Rectal smooth muscle tissue (tissue), 1 donor: ENCODE measurements around the gene CFAP20.
A peak's percentile ranks its signal among the peaks of the same experiment; 100 is the strongest.

Experiments
- H3K27ac ChIP-seq: one replicate; pipeline ENCODE4 v1.7.0; 2013; ENCODE audit warnings: low read depth, low read length, inconsistent platforms
- H3K27me3 ChIP-seq: one replicate; pipeline ENCODE4 v1.7.0; 2013; ENCODE audit warnings: low read length; ENCODE audit not compliant: control insufficient read depth, insufficient read depth
- H3K36me3 ChIP-seq: one replicate; pipeline ENCODE4 v1.7.0; 2013; ENCODE audit warnings: low read length; ENCODE audit not compliant: control insufficient read depth, insufficient read depth
- H3K4me1 ChIP-seq: one replicate; pipeline ENCODE4 v1.7.0; 2013; ENCODE audit warnings: low read length; ENCODE audit not compliant: control insufficient read depth, insufficient read depth
- H3K4me3 ChIP-seq: one replicate; pipeline ENCODE4 v1.7.0; 2013; ENCODE audit warnings: low read length
- H3K9ac ChIP-seq: one replicate; pipeline ENCODE4 v1.7.0; 2013; ENCODE audit warnings: low read length

CFAP20 gene

DNA sequence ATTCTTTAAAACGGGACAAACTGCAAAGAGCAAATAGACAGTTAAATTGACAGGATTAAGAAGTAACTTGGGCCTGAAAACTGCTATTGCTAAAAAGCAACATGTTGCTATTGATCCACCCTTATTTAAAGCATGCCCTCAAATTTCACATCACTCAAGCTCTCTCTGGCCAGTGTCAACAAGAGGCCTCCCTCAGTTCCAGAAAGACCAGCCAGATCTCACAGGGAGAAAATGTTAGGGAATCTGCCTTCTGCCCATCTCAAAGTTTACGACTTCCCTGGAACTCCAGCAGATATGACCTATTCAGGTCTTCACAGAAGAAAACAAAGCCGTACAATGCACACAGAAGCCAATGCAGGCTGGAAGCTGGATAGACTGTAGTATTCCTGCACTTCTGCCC, 8.9 kb downstream of the CFAP20 start:
- peaks cover 2% of the 10 kb centered on the region for H3K36me3 ChIP-seq
- peaks cover 39% of the 10 kb centered on the region for H3K4me1 ChIP-seq
- H3K4me3 ChIP-seq, result no peak overlapping the region
- H3K27ac ChIP-seq, result peak overlapping the region; percentile 28
- H3K9ac ChIP-seq, result no peak overlapping the region
- H3K27me3 ChIP-seq, result no peaks in the 10 kb centered on the region

DNA sequence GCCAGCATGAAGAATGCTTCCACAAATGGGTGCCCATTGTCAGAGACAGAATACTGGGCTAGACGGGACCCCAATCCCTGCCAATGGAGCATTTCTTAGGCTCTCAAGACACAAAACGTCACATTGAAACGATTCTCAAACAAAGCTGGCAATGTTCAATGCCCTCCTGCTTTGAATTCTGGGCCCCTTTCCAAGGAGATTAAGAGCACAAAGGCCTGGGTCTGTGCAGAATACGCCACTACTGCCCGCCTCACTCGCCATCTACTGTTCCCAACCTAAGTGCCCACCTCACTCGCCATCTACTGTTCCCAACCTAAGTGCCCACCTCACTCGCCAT, 9.7 kb downstream of the CFAP20 start:
- H3K27ac ChIP-seq, result peak overlapping the region; percentile 49
- no peak overlapping the region for H3K4me3 ChIP-seq
- peaks cover 39% of the 10 kb centered on the region for H3K4me1 ChIP-seq

DNA sequence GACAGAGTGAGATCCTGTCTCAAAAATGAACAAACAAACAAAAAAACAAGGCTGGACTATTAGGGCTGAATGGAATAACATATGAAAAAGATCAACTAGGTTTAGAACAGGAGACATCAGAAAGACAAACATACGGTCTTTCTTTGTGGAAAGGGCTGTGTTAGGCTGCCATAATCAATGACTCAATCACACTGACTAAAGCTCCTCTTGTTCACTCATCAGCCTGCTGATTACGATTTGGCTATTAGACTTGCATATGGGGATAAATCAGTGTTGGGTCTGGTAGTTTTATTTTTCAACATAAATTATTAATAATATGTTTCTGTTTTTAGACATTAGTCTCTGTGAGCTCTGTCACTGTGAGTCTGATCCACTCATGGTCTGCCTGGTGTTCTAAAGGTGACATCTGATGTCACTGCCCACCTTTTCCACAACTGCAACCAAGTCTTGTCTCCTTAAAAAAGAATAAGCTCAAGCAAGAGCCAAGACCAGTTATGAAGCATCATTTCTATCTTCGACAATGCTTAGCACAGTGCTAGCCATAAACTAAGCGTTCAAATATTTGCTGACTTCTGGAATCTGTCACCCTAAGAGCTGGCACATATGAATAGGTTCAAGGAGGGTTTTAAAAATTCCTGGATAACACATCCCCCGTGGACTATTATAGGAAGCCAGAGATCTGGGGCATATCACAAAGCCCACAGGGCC, 10.2 kb downstream of the CFAP20 start:
- peaks cover 9% of the 10 kb centered on the region for H3K36me3 ChIP-seq
- H3K4me3 ChIP-seq, result no peak overlapping the region
- H3K9ac ChIP-seq, result no peak overlapping the region
- H3K27ac ChIP-seq, result peak overlapping the region; percentile 49
- H3K4me1 ChIP-seq, result peaks cover 39% of the 10 kb centered on the region
- H3K27me3 ChIP-seq, result no peaks in the 10 kb centered on the region

More for the DNA sequence above, 9.7 kb downstream of the CFAP20 start:
- no peaks in the 10 kb centered on the region for H3K27me3 ChIP-seq
- no peak overlapping the region for H3K9ac ChIP-seq
- peaks cover 9% of the 10 kb centered on the region for H3K36me3 ChIP-seq

DNA sequence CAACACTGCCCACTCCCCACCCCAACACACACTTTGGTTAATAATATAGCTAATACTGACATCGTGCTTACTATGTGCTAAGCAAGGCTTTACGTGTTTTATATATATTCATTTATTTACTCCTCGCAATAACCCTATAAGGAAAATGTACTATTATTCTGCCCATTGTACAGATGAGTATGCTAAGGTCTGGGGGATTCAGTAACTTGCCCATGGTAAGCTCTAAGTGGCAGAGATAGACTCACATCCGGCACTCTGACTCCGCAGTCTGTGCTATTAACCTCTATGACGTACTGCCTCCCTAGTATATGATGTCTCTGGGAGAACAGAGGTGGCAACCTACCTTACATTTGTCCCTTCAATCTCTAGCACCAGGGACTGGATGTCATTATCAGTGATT, 12.7 kb downstream of the CFAP20 start:
- Histone ChIP-seq H3K27me3 (no peaks in the 10 kb centered on the region), H3K9ac (no peak overlapping the region), H3K36me3 (peaks cover 9% of the 10 kb centered on the region), H3K4me1 (peaks cover 36% of the 10 kb centered on the region), H3K4me3 (no peak overlapping the region), H3K27ac (no peak overlapping the region)

DNA sequence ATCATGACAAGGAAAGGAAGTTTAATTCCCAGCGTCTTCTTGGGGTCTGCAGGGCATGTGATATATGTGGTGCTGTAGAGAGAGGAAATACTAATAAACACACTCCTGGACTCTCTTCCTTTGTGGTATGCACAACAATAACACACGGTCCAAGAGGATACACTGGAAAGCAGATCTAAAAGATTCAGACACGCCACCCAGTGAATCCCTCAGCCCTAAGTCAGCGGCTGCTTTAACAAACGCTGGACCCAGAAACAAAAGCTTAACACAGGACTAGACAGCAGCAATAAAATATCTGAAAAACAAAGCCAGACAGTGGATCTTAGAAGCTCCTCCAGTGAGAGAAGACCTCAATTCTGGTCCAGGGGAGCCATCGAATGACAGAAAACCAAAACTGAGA, 13.1 kb downstream of the CFAP20 start:
- H3K4me1 ChIP-seq, result peaks cover 32% of the 10 kb centered on the region
- no peak overlapping the region for H3K9ac ChIP-seq
- H3K27ac ChIP-seq, result no peak overlapping the region
- H3K27me3 ChIP-seq, result no peaks in the 10 kb centered on the region
- peaks cover 9% of the 10 kb centered on the region for H3K36me3 ChIP-seq
- H3K4me3 ChIP-seq, result no peak overlapping the region

DNA sequence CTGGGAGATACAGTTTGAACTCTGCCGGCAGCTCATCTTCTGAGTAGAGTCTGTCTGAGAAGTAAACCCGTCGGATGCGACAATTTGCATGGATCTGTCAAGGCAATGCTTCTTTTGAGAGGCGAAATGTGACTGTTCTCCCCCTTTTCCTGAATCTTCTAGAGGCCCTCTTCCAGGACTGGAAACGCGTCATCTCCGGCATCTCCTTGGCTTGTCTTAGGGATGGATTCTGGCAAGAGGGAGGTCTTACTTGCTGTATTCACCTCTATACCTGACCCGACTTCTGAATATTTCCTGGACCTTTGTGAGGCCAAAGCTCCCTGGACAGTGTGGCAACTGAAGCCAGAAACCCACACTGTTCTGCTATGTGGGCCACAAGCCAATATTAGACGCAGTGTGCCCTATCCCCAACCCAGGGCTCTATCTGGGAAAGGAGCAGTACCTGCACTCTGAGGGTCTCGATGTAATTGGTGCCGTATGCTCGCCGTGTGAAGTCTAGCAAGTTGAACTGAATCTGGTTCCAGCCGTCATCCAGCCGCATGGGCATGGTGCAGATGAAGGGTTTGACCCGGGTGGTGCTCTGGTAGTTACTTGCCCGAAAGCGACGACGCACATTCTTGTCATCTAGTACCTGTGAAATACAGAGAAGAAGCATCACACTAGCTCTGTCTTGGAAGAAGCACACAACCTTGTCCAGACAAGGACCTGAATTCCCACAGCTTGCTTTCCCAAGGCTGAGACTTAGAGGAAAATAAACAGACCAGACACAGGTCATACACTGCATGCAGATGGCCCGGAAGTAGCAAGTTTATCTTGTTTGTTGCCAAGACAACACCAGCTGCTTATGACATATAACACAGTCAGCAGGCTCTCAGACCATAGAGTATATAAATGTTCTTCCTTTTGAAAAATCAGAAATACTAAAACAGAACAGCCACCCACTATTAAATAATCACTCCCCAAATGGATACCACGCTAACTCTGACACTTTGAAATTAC, 14.1 kb downstream of the CFAP20 start:
- H3K27ac ChIP-seq, result no peak overlapping the region
- H3K36me3 ChIP-seq, result peaks cover 9% of the 10 kb centered on the region
- H3K9ac ChIP-seq, result no peak overlapping the region
- H3K4me3 ChIP-seq, result no peak overlapping the region
- peaks cover 22% of the 10 kb centered on the region for H3K4me1 ChIP-seq
- H3K27me3 ChIP-seq, result no peaks in the 10 kb centered on the region

DNA sequence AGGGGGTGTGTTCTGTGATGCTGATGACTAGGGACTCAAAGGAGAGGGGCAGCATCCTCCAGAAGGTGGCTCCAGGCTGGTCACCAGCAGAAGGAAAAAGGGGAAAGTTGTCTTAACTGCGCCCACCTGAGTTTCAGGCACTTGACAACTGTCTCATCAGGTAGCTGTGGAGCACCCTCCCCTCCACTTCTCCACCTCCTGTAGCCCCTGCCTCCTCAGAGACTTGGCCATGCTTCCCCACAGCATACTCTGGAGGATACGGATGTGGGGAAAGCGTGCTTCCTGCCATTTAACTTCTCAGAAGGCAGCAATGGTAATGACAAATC, 17.9 kb downstream of the CFAP20 start:
- Histone ChIP-seq H3K4me3 (no peak overlapping the region), H3K4me1 (peaks cover 3% of the 10 kb centered on the region), H3K9ac (no peak overlapping the region), H3K36me3 (peaks cover 9% of the 10 kb centered on the region), H3K27ac (no peak overlapping the region), H3K27me3 (no peaks in the 10 kb centered on the region)

DNA sequence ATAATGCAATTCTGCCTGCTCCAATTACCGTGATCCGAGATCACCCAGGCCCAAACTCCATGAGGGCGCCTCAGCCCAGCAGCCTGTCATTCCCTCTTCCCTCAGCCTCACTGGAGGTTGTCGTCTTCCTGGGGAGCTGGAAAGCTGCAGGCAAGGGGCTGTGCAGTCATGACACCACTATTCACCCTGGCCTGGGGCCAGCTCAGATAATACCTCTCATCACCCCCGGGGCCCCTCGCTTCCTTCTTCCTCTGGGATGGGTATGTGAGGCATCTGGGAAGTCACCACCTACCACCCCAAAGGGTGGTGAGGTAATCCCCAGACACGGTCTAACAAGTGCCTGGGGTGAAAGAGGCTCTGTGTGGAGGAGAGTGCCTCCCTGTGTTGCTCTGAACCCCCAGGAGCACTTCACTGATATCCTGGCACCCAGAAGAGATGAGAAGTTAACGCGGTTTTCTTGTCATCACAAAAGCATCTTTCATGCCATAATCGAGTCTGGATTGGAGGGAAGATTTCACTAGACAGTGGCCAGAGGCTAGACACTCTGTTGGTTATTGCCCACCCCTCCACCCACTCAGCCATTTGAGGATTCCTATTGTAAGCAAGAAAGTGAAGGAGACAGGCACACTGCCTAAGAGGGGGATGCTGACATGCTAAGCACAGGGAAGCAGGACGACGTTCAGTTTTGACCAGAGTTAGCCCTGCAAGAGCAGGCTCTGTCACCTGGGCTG, 18.4 kb downstream of the CFAP20 start:
- Histone ChIP-seq H3K4me1 (no peaks in the 10 kb centered on the region), H3K27me3 (no peaks in the 10 kb centered on the region), H3K9ac (no peak overlapping the region), H3K27ac (no peak overlapping the region), H3K36me3 (peaks cover 9% of the 10 kb centered on the region), H3K4me3 (no peak overlapping the region)

DNA sequence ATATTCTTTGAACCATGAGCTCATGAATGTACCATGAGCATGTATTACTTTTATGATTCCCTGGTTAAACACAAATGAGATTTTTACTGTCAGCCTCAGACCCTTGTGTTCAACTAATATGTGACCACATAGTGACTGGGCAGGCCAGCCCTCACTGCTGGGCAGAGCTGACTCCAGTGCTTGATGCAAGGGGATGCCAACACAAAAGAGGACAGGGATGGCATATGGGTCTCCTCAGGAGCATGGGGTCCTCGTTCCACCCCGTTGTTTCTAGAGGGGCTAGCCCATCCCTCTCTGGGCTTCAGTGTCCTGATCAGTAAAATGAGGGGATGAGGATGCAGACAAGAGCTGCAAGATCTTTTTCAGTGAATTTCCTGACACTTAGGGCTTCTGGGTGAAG, 19.3 kb downstream of the CFAP20 start:
- Histone ChIP-seq H3K9ac (no peak overlapping the region), H3K4me1 (no peaks in the 10 kb centered on the region), H3K36me3 (peaks cover 4% of the 10 kb centered on the region), H3K27me3 (no peaks in the 10 kb centered on the region), H3K4me3 (no peak overlapping the region), H3K27ac (no peak overlapping the region)

DNA sequence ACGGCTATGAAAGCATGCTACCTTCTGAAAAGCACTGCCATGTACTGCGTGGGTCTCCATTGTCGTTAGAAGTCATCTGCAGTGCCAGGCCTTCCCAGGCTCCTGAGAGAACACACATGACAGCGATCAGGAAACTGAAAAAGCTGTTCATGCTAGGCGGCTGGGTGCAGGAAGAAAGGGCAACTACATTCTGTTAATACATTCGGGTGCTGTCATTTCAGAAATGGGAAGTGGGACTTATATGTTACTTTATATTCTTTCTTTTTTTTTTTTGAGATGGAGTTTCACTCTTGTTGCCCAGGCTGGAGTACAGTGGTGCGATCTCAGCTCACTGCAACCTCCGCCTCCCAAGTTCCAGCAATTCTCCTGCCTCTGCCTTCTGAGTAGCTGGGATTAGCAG, 19.9 kb downstream of the CFAP20 start:
- no peak overlapping the region for H3K9ac ChIP-seq
- no peak overlapping the region for H3K4me3 ChIP-seq
- no peaks in the 10 kb centered on the region for H3K27me3 ChIP-seq
- no peak overlapping the region for H3K27ac ChIP-seq
- H3K4me1 ChIP-seq, result no peaks in the 10 kb centered on the region
- H3K36me3 ChIP-seq, result no peaks in the 10 kb centered on the region

DNA sequence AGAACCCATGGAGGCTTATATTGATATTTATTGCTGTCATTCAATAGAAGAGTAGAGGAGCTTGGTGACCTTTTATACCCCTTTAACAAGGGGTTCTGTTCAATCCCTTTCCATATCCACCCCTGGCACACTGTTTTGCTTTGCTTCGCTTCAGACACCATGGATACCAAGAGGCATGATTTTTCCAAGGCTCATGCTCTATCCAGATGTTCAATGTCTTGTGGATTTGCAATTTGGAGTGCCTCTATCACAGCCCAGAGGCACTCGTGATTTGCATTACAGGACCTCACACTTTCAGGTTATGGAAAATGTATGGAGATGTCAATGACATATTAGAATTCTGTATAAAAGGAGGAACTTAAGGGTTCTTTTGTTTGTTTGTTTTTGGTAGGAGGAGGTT, 21.5 kb downstream of the CFAP20 start:
- Histone ChIP-seq H3K36me3 (no peaks in the 10 kb centered on the region), H3K4me1 (no peaks in the 10 kb centered on the region), H3K4me3 (no peak overlapping the region), H3K27ac (no peak overlapping the region), H3K27me3 (no peaks in the 10 kb centered on the region), H3K9ac (no peak overlapping the region)

DNA sequence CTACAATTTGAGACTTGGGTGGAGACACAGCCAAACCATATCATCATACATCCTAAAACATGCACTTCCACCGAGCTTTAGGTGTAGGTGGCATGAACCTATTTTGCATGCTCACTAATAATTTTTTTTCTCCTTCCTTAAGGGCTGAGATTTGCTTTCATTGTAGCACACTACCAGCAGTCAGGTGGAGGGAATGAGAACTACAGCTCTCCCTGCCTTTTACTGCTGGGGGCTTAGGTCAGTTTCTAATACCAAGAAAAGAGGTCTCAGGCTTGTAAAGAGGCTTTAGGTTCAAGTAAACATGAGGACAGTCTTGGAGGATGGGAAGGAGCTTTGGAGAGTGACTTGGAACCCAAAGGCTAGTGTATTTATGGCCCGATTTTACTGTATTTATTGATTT, 22.0 kb downstream of the CFAP20 start:
- Histone ChIP-seq H3K36me3 (no peaks in the 10 kb centered on the region), H3K27ac (no peak overlapping the region), H3K9ac (no peak overlapping the region), H3K4me1 (no peaks in the 10 kb centered on the region), H3K4me3 (no peak overlapping the region), H3K27me3 (no peaks in the 10 kb centered on the region)
